Brain pericyte (primary cell): ENCODE data around the gene MTHFR.

Experiments
- DNase-seq: peaks from one replicate; pipeline ENCODE4 v3.0.0-alpha.2; 2012; ENCODE audit warnings: low read depth, low spot score

The MTHFR gene

DNA sequence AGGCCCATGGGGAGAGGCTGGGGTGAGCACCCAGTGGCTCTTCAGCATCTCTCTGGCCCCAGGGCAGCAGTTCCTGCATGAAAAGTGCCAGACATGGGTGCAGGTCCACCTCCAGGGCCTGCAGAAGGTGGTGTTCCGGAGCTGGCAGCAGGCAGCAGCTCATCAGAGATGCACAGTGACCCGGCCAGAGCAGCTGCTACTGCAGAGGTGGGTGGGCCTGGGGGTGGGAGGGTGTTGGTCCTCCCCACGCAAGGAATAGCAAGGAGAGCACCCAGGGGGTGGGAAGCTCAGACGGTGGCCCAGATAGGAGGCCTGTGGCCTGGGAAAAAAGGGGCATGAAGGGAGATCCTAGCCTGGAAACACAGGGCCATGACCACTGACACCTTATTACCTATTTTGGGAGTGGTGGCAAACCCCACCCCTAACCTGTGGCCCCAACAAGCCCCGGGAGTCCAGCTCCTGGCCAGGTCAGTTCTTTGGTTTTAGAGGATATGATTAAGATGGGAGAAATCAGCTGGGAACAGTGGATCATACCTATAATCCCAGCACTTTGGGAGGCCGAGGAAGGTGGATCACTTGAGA, 23.5 kb downstream of the MTHFR start:
- no peak for DNase-seq

DNA sequence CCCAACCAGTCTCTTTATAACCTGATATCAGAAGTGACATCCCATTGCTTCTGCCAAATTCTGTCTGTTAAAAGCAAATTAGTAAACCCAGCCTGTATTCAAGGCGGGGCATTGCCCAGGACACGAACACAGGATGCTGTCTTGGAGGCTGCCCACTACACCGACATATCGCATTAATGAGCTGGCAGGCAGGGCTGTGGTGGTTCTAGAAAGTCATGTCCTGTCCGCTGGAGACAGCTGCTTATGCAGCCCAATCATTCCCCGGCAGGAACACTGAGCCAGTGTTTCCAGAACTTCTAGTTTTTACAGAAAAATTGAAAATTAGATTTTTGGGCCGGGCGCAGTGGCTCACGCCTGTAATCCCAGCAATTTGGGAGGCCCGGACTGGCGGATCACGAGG, 24.5 kb downstream of the MTHFR start:
- DNase-seq: no peak

DNA sequence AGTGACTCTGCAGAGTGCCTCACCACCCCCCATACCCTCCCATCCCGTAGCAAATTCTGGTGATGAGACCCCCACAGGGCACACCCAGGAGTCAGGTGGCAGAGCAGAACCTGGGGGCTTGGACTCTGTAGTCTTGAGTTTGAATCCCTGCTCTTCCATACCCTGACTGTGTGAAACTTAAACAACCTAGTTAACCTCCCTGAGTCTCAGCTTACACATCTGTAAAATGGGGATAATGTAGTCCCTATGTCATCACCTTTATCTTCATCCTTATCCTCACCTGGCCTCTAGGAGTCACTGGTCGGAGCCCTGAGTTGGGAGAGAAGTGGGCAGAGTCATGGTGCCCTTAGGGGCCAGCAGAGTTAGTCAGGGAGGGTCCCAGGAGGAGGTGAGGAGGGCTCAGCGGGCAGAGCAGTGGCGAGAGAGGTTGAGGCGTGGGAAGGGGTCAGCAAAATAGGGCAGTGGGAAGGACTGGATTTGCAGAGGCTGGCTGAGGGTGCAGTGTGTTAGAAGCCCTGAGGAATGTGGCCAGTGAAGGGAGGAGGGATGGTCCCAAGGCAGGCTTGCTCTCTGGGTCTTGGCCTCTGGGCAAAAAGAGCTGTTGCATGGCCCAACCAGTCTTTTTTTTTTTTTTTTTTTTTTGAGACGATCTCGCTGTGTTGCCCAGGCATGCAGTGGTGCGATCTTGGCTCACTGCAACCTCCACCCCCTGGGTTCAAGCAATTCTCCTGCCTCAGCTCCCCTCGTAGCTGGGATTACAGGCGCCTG, 25.2 kb downstream of the MTHFR start:
- no peak for DNase-seq

DNA sequence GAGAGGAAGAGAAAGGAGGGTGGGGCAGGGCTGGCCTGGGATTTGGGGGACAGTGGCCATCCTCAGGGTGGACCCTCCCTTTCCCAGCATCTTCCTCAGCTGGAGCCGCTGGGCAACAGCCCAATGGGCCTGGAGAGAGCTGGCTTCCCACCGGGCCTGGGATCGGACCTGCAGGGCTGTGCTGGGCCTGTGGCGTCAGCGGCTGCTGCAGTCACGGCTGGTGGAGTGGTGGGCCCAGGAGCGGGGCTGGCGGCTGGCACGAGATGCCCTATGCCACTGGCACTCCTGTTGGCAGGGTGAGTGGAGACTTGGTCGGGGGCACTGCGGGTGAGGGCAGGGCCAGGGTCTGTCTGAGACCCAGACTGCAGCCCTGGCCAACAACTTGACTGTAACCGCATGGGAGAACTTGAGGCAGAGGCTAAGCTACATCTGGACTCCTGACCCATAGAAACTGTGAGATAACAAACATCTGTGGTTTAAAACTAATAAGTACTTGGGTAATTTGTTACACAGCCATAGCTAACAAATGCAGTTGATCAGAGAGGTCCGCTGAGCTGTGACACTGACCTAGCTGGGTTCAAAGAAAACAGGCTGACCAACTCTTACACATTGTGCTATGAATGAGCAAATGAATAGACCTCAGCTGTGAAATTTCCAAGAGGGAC, 25.9 kb downstream of the MTHFR start:
- no peak for DNase-seq

DNA sequence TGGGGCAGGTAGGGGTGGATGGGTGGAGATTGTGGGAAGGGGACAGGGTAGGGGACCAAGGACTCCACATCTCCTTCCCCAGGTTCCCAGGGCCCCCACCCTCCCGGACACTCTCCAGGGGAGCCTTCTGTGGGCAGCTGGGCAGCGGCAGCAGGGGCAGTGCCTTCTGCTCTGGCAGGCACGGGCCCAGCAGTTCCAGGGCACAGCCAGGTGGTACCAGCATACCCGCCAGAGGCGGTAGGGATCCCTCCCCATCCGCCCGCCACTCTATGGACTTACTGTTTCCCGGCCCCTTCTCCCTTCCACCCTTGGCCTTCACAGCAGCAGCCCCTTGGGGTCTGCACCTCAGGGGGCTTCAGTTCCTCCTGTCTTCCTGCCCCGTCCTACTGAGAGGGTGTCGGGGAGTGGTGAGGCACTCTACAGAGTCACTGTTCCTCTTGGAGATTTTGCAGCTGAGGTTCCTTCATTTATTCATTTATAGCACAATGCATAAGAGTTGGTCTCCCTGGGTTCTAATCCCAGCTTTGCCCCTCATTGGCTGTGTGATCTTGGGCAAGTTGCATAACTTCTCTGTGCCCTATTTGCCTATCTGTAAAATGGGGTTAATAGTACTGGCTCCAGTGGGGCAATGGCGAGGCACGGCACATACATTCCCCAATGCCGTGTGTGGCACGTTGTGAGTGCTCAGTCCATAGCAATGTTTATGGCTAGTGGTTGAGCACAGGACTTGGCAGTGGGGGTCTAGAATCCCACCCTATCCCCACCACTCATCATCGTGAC, 26.7 kb downstream of the MTHFR start:
- DNase-seq: no peak

DNA sequence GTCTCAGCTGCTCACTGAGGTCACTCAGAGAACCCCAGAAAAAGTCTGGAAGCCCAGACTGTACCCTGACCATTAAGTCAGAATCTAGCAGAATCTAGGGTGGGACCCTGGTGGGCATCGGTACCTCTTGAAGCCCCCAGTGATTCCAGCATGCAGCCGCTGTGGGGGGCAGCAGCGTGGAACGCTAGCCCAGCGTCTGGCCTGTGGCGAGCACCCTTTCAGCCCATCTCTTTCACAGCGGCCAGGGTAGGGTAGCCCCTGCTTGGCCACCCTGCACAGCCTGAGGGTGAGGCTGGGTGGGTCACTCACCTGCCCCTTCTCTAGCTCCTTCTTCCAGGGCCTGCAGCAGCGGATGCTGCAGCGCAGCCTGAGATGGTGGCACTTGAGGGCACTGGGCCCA, 27.4 kb downstream of the MTHFR start:
- DNase-seq: no peak

DNA sequence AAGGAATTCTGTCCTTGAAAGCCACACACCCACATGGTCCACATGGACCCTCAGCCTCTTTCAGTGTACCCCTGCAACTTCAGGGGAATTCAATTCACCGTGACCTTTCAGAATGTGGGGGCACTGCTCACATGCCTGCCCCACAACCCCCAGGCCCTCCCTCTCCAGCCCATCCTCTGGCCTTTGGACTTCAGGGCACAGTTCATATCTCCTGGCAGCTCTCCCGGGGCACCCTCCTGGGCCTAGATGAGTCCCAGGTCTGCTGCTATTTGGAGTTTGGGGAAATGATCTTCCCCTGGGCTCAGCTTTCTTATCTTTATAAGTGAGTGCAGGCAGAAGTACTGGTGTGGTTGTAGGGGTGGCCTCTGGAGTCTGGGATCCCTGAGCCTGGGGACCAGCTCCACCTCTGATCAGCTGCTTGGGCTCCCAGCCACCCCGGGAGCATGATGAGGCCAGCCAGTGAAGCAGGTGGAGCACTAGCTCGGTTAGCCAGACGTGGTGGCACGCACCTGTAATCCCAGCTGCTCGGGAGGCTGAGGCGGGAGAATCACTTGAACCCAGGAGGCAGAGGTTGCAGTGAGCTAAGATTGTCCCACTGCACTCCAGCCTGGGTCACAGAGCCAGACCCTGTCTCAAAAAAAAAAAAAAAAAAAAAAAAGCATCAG, 28.0 kb downstream of the MTHFR start:
- no peak for DNase-seq

DNA sequence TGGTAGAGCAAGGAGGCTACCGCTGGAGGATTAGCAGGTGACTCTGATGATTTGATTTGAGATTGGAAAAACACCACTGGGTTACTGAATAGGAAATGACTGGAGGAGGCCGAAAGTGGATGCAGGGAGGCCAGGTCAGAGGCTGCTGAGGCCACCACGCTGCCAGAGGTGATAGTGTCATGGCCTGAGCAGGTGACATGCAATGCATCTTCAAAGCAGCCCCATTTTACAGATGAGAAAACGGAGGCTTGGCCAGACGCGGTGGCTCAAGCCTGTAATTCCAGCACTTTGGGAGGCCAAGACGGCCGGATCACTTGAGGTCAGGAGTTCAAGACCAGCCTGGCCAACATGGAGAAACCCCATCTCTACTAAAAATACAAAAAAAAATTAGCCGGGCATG, 31.0 kb downstream of the MTHFR start:
- no peak for DNase-seq

DNA sequence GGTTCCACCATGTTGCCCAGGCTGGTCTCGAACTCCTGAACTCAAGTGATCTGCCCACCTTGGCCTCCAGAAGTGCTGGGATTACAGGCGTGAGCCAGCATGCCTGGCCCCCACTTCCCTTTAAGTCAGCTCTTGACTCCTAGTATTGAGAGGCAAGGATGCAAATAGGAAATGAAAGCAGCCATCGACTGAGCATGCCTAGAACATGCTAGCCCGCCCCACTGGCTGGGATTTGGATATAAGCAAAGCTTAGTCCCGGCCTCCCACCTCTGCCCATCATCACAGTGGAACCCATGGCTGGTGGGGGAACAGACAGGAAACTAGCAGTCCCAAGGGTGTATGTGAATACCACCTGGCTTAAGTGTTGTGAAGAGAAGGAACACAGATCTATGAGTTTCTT, 33.3 kb downstream of the MTHFR start:
- no peak for DNase-seq

DNA sequence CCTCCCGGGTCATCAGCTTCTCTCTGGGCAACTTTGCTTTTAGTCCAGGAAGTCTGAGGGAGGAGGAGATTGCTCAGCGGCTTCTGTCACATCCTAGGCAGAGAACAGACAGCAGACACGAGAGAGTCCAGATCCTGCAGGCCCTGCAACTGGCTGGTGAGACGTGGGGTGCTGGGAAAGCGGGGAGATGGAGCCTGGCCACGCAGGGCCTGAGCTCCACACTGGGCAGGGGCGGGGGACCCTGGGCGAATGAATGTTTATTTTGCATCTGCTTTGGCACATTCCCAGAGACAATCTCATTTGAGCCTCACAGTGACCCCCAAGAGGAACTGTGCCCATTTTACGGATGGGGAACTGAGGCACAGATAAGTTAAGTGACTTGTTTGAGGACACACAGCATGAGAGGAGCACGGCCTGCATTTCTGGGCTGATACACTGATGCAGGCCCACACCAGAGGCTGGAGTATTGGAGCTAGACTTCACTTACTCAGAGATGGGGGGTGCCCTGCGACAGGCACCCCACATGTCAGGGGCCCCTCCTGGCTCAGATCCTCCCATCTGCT, 34.2 kb downstream of the MTHFR start:
- no peak for DNase-seq

DNA sequence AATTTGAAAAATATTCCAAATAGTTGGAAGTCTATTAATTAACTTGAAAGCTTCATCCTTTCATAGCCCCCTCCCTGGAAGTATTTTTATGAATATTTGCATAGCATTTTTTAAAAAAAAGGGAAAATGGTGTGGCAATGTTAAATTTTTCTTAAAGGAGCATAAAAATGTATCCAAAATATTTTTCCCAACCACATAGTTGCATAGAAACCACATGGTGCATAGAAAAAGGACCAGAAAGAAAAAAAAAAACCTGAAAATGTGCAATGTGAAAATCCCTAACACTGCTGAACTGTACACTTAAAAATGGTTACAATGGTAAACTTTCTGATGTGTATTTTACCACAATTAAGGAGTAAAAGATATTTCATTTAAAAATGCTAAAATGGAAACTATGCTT, 35.8 kb downstream of the MTHFR start:
- DNase-seq: no peak

DNA sequence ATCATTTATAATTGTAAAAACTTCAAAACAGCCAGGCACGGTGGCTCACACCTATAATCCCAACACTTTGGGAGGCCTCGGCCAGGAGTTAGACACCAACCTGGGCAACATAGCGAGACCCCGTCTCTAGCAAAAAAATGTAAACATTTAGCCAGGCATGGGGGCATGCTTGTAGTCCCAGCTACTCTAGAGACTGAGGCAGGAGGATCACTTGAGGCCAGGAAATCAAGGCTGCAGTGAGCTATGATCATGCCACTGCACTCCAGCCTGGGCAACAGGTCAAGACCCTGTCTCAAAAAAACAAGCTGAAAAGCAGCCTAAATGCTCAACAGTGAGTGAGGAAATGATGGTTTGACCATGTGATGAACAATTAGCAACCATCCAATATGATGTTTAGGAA, 36.5 kb downstream of the MTHFR start:
- no peak for DNase-seq

DNA sequence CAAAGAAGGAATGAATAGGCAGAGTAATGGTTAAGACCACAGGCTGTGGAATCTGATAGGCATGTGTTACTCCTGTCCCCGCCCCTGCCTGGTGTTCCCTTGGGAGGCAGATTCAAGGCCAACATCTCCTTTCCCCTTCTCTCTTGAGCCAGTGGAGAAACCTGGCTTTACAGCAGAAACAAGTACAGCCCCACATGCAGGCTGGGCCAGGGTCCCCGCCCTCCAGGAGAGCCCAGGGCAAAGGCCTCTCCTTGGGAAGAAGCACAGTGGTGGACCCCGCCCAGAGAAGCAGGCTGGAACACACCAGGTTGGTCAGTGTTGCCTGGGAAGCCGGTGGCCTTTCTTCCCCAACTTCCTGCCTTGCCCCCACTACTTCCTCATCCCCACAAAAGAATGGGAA, 36.9 kb downstream of the MTHFR start:
- DNase-seq: no peak

DNA sequence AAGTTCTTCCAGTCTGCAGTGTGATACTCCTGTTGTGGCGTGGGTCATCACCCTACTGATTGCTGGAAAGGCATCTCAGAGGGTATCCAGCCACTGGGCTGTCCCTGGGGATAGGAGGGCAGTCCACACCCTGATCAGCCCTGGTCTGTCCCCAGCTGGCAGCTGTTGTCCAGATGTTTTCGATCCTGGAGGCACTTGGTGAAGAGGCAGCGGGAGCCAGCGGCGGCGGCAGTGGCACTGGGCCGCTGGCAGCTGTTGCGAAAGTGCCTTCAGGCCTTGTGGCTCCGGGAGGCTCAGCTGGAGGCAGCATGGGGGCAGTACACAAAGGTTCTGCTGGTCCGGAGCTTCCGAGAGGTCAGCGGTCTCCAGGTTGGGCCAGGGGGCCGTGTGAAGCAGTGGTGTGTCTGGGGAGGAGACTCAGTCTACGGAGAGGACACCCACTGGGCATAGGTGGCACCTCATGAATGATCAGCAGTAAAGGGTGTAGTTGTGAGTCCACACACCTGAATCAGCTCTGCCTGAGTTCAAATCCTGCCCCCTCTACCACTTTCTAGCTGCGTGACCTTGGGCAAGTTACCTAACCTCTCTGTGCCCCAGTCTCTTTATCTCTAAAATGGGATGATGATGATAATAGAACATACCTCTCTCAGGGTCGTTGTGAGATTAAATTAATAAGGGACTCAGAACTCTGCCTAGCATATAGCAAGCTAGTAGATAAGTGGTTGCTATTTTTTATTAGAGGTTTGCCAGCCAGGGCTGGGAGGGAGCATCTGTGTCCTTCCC, 37.7 kb downstream of the MTHFR start:
- DNase-seq: no peak

DNA sequence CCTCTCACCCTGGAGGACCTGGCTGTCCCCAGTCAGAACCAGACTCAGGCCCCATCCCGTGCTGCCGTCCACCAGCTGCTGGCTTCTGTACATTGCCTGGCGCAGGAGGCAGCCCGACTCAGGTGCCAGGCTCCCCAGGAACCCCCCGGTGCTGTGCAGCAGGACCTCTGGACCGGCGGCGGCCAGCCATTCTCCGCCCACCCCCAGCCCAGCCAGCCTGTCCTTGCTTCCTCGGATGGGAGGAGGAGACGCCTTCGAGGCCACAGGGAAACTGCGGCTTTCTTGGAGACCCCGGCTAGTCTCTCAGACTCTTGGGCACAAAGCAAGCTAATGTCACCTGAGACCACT, 39.4 kb downstream of the MTHFR start:
- DNase-seq: no peak

DNA sequence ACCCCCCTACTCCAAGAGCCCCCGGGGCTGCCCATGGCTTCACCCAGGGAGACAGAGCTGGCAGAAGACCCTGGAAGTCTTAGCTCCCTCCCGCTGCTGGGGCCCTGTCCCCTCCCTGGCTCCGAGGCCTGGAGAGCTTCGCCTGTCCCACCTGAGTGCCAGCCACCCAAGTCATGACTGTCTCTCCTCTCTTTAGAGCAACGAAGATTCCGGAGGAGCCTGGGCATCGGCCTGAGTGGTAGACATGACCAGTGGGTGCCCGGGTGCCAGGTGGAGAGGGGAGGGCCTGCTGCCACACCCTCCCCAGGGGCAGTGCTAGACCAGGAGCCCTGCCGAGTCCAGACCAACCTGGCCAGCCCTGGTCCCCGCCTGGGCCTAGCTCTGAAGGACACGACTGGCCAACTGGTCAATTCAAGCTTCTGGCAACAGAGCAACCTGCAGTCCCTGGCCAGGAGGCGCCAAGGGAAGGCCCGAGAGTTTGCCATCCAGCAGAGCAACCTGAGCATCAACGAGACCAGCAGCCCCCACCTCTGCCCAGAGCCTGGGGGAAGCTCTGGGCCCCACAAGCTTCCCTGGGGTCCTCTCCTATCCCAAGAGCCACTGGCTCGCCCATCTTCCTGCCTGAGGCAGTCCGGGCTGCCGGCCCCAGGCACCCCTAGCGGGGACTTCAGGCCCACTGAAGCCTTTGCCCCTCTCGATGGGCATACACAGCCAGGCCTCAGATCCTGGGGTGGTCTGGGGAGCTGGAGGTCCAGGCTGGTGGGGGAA, 39.9 kb downstream of the MTHFR start:
- DNase-seq: no peak

DNA sequence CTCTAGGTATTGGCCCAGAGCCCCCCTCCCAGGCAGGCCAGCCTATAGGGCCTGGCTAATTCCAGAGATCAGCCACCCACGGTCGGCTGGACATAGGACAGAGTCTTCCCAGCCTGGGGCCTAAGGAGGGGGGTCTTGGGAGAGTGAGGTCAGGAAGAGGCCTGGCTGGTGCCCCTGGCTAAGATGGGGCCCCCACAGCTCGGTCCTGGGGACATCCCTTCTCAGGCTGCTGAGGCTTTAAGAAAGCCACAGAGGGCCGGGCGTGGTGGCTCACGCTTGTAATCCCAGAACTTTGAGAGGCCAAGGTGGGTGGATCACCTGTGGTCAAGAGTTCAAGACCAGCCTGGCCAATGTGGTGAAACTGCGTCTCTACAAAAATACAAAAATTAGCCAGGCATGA, 41.2 kb downstream of the MTHFR start:
- DNase-seq: no peak

DNA sequence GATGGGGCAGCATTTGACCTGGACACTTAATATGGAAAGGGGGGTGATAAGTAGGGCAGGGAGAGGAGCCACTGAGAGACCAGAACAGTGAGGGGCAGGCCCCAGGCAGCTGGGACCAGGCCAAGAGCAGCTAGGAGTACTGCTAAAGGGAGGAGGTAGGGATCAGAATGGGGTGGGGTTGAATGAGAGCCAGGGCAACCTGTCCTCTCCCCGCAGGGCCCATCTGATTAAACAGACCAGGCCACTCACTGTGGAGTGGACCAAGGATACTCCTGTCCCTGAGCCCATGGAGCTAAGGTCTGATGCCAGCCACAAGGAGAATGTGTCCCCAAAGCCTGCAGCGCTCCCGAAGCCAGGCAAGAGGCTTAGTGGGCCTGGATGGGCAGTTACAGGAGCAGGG, 41.6 kb downstream of the MTHFR start:
- DNase-seq: no peak

DNA sequence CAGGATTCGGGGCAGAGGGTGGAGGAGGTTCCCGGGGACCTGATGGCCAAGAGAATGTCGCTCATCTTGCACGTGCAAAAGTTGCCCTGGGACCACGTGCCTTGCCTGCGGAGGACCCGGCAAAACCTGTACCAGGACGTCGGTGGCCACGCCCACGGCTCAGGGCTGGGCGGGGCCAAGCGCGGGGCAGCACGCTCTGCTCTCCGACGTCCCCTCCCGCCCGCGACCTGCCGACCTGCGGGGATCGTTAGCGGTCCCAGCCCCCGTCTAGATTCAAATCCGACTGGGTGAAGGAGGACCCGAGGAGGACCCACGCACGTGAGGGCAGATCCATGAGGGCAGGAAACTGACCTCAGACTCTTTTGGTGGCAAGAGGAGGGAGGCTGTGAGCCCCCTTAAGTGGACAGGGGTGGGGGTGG, 43.8 kb downstream of the MTHFR start, which contains the start of gene C1orf167:
Gene C1orf167 (plus strand): TSS at position 206 of the 419 bp plus-strand sequence. CDS start 2,208 bp downstream, outside the sequence.
- DNase-seq: no peak

DNA sequence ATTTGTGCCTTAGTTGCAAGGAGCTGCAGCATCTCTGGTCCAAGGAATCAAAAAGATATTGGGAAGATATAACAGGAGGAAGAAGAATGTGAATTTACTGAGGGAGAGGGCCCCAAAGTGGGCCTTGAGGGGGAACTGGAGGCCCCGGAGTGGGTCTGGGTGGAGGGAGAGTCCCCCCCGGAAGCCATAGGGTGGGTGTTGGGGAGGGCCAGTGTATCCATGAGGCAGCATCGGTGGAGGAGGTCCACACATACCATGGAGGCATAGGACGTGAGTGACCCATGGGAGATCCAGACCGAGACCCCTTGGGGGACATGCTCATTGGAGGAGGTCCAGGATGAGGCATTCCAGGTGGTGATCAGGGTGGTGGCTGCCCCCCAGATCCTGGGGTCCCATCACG, 44.5 kb downstream of the MTHFR start:
- DNase-seq: no peak
